Esophagus (tissue), 2 donors: ENCODE data around the gene GNA12. TPM values are rescaled to one million over a fixed set of nuclear protein-coding genes. Genes with fewer than 3 reads are reported as not detected.

Experiments used
- H3K27ac ChIP-seq, 2 donors: one replicate each; pipeline ENCODE4 v1.5.1; 2013; ENCODE audit warnings: low read depth in 2 of 2, mild to moderate bottlenecking in 2 of 2, inconsistent platforms in 1 of 2, low read length in 1 of 2, moderate library complexity in 1 of 2
- H3K27me3 ChIP-seq, 2 donors: one replicate each; pipeline ENCODE4 v1.6.1; 2013; ENCODE audit warnings: low read length in 2 of 2, control low read depth in 1 of 2, mild to moderate bottlenecking in 1 of 2; ENCODE audit not compliant: insufficient read depth in 2 of 2, control insufficient read depth in 1 of 2
- H3K36me3 ChIP-seq, 2 donors: one replicate each; pipeline ENCODE4 v1.6.1; 2013; ENCODE audit warnings: low read length in 1 of 2; ENCODE audit not compliant: control insufficient read depth in 2 of 2, insufficient read depth in 2 of 2
- H3K4me1 ChIP-seq, 2 donors: one replicate each; pipeline ENCODE4 v1.6.1; 2013; ENCODE audit warnings: low read length in 1 of 2; ENCODE audit not compliant: control insufficient read depth in 2 of 2, insufficient read depth in 2 of 2
- H3K4me3 ChIP-seq, 2 donors: one replicate each; pipeline ENCODE4 v1.5.1; 2013; ENCODE audit warnings: low read length in 2 of 2, mild to moderate bottlenecking in 2 of 2, low read depth in 1 of 2, moderate library complexity in 1 of 2
- H3K9me3 ChIP-seq, 2 donors: one replicate each; pipeline ENCODE4 v1.6.1; 2013; ENCODE audit warnings: mild to moderate bottlenecking in 2 of 2, low read depth in 1 of 2, low read length in 1 of 2, moderate library complexity in 1 of 2; ENCODE audit not compliant: control insufficient read depth in 2 of 2, insufficient read depth in 1 of 2
- WGBS, 2 donors: extraction: QIAGEN DNeasy Blood & Tissue Kit; methylation state at CpG; one replicate each; pipeline ENCODE4 v1.1.7; 2013; 5-methylcytosine and 5-hydroxymethylcytosine counted together
- polyA plus RNA-seq, 2 donors: library from polyadenylated mRNA; stranded (reverse); fragments of 200-250 nt; gene quantifications; one replicate each; pipeline ENCODE4 v1.2.3, GENCODE V29; 2013
- donor health status: healthy with polysubstance abuse.
- donor health status: Bipolar disorder and iron deficiency.

The GNA12 gene
- polyA plus RNA-seq, 2 donors = 2.1 to 5.2 TPM

DNA sequence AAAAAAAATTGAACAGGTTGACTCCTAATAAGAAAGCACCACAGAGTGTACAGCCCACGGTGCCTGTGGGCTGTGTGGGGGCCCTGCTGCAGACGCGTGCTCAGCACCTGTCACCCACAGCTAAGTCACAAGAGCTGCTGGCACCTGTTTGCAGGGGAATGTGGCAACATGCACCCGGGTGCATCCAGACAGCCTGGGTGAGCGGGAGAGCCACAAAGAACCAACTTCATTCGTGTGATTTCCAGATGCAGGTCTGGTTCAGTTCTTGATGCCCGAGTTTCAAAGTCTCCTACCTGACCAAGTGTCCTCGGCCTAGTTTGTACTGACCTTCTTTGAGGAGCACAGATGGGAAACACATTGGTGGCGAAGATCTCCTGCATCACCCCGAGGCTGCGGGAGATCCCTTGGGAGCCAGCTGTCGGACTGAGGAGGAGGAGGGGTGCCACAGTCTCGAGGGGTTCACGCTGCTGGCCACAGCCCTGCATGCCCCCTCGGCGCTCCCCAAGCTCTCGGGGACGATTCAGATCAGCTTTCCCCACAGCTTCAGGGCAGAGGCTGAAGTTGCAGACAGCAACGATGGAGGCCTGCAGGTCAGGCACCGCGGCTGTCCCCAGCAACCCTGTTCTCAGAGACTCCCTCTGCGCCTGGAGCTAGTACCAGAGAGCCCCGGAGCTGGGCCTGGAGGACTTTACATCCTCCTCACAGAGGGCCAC is 120.8 kb downstream of the GNA12 start:
- 85 to 88% methylated on average over 23 of the region's 23 CpGs for WGBS, 2 donors
- no peaks in the 10 kb centered on the region for H3K9me3 ChIP-seq
- H3K4me1 ChIP-seq = no peaks in the 10 kb centered on the region
- peaks cover 4 to 5% of the 10 kb centered on the region in 2 donors for H3K36me3 ChIP-seq
- H3K4me3 ChIP-seq = no peak overlapping the region
- H3K27me3 ChIP-seq = no peaks in the 10 kb centered on the region
- H3K27ac ChIP-seq = no peak overlapping the region

DNA sequence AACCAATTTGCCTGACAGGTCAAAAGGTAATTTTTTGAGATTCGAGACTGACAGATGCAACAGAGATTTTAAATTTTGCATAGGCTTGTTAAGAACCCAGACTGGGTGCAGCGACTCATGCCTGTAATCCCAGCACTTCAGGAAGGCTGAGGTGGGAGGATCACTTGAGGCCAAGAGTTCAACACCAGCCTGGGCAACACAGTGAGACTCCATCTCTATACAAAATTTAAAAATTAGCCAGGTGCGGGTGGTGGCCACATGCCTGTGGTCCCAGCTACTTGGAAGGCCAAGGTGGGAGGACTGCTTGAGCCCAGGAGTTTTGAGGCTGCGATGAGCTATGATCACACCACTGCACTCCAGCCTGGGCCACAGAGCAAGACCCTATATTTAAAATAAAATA is 121.5 kb downstream of the GNA12 start:
- Histone ChIP-seq H3K27ac (no peak overlapping the region), H3K36me3 (peaks cover 4 to 5% of the 10 kb centered on the region in 2 donors), H3K27me3 (no peaks in the 10 kb centered on the region), H3K9me3 (no peaks in the 10 kb centered on the region), H3K4me1 (no peaks in the 10 kb centered on the region), H3K4me3 (no peak overlapping the region)
- WGBS, 2 donors = 87 to 93% methylated on average over 4 of the region's 4 CpGs

DNA sequence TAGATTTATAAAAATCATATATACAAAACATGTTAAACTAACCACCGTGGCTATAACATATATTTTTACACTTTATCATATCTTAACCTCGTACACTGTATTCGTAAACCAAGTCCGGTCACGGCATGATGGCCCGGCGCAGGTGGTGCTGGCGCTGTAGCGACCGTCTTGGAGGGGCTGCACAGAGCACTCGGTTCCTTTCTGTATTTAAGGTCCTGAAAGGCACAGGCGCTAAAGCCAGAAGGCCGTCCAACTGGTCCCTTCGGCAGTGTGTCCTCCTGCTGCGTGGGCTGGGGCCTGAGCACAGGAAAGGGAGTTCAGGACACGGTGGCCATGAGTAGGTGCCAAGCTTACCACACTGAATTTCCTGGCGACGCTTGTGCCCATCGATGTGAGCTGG is 122.3 kb downstream of the GNA12 start:
- Histone ChIP-seq H3K9me3 (no peaks in the 10 kb centered on the region), H3K27me3 (no peaks in the 10 kb centered on the region), H3K4me1 (peaks cover 0 to 1% of the 10 kb centered on the region in 2 donors), H3K36me3 (peaks cover 4 to 5% of the 10 kb centered on the region in 2 donors), H3K27ac (no peak overlapping the region), H3K4me3 (no peak overlapping the region)
- WGBS, 2 donors = 97 to 98% methylated on average over 19 of the region's 19 CpGs

GRCh38 chr7:2720024-2720423 is 124.1 kb downstream of the GNA12 start:
- WGBS, 2 donors = 88 to 92% methylated on average over 16 of the region's 16 CpGs
- Histone ChIP-seq H3K27ac (no peak overlapping the region), H3K36me3 (peaks cover 4 to 5% of the 10 kb centered on the region in 2 donors), H3K27me3 (no peaks in the 10 kb centered on the region), H3K4me3 (no peak overlapping the region), H3K9me3 (no peaks in the 10 kb centered on the region), H3K4me1 (peaks cover 2% of the 10 kb centered on the region in 2 donors)

DNA sequence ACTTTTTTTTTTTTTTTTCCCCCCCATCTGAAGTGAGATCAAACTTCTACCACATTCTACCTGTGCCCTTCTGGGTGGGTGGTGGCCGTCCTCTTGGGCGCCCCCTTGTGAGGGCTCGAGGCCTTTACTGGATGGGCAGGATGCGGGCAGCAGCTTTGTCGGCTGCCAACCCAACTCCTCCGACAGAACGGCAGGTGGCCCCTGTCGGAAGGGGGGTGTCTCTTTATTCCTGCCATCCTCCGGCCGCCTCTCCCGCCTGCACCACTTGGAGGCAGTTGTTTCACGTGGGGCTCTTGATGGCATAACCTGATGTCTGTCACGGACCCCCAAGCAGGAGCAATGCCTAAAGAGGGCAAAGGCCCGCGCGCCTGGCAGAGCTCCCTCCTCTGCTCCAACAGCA is 125.1 kb downstream of the GNA12 start:
- 72 to 81% methylated on average over 16 of the region's 16 CpGs for WGBS, 2 donors
- Histone ChIP-seq H3K4me3 (no peak overlapping the region), H3K27me3 (no peaks in the 10 kb centered on the region), H3K4me1 (peaks cover 2% of the 10 kb centered on the region in 2 donors), H3K36me3 (peaks cover 4 to 5% of the 10 kb centered on the region in 2 donors), H3K9me3 (no peaks in the 10 kb centered on the region), H3K27ac (no peak overlapping the region)

- H3K36me3 ChIP-seq = peaks cover 2 to 4% of the 10 kb centered on the region in 2 donors
- 90 to 91% methylated on average over 34 of the region's 34 CpGs for WGBS, 2 donors
Observed at GRCh38 chr7:2718296-2718965, 125.7 kb downstream of the GNA12 start.

GRCh38 chr7:2717293-2718261 is 126.5 kb downstream of the GNA12 start:
- Histone ChIP-seq H3K9me3 (no peaks in the 10 kb centered on the region), H3K4me1 (peaks cover 2% of the 10 kb centered on the region in 2 donors), H3K36me3 (peaks cover 0 to 4% of the 10 kb centered on the region in 2 donors), H3K27ac (no peak overlapping the region), H3K27me3 (no peaks in the 10 kb centered on the region), H3K4me3 (no peak overlapping the region)
- 52 to 59% methylated on average over 47 of the region's 47 CpGs for WGBS, 2 donors

More at GRCh38 chr7:2718296-2718965, 125.7 kb downstream of the GNA12 start:
- no peaks in the 10 kb centered on the region for H3K9me3 ChIP-seq
- H3K4me3 ChIP-seq = no peak overlapping the region
- peaks cover 2% of the 10 kb centered on the region in 2 donors for H3K4me1 ChIP-seq
- no peak overlapping the region for H3K27ac ChIP-seq
- no peaks in the 10 kb centered on the region for H3K27me3 ChIP-seq

GRCh38 chr7:2716906-2717292 is 127.2 kb downstream of the GNA12 start:
- WGBS, 2 donors = 68 to 77% methylated on average over 20 of the region's 20 CpGs
- Histone ChIP-seq H3K27me3 (no peaks in the 10 kb centered on the region), H3K4me3 (no peak overlapping the region), H3K27ac (no peak overlapping the region), H3K4me1 (peaks cover 2% of the 10 kb centered on the region in 2 donors), H3K9me3 (no peaks in the 10 kb centered on the region), H3K36me3 (peaks cover 0 to 4% of the 10 kb centered on the region in 2 donors)

- Histone ChIP-seq H3K9me3 (no peaks in the 10 kb centered on the region), H3K4me1 (peaks cover 2% of the 10 kb centered on the region in 2 donors), H3K4me3 (no peak overlapping the region), H3K36me3 (peaks cover 0 to 4% of the 10 kb centered on the region in 2 donors), H3K27ac (no peak overlapping the region), H3K27me3 (no peaks in the 10 kb centered on the region)
- WGBS, 2 donors = 88 to 91% methylated on average over 11 of the region's 11 CpGs
Observed at GRCh38 chr7:2716488-2716887, 127.6 kb downstream of the GNA12 start.
